ENCODE data around the gene ZNF335.

The ZNF335 gene

GRCh38 chr20:45948742-45949541 lies 23.1 kb downstream of the ZNF335 start:
- TF ChIP-seq REST (IDR thresholded peaks at IDR 0.05; ENCODE audit: insufficient read depth in 1 of 2, low read depth in 2 of 2, low read length in 2 of 2), result no peak

GRCh38 chr20:45948261-45948733 lies 23.7 kb downstream of the ZNF335 start:
- TF ChIP-seq REST (IDR thresholded peaks at IDR 0.05; ENCODE audit: insufficient read depth in 1 of 2, low read depth in 2 of 2, low read length in 2 of 2) (no peak), FOXP2 (optimal IDR thresholded peaks at IDR 0.05; ENCODE audit: borderline replicate concordance, extremely low read depth, extremely low read length, insufficient read depth) (no peak)

DNA sequence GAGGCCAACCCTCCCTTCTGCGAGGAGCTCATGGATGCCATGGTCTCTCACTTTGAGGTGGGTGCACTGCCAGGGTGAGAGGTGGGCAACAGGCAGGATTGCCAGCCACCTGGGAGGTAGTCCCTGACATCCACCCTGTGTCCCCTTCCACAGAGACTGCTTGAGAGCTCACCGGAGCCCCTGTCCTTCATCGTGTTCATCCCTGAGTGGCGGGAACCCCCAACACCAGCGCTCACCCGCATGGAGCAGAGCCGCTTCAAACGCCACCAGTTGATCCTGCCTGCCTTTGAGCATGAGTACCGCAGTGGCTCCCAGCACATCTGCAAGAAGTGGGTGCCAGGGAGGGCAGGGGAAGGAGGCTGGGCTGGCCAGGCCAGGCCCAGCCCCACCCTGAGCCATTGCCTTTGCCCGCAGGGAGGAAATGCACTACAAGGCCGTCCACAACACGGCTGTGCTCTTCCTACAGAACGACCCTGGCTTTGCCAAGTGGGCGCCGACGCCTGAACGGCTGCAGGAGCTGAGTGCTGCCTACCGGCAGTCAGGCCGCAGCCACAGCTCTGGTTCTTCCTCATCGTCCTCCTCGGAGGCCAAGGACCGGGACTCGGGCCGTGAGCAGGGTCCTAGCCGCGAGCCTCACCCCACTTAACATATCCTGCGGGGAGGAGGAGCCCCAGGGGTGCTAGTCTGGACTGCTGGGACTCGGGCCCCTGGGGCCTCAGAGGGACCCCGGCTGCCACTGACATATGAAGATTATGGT lies 24.7 kb downstream of the ZNF335 start:
- TF ChIP-seq SIN3A (IDR thresholded peaks at IDR 0.05; ENCODE audit: borderline replicate concordance, insufficient read depth, low read length) (no peak), TAF1 (IDR thresholded peaks at IDR 0.05; ENCODE audit: borderline replicate concordance, insufficient read depth, low read length) (no peak), REST (IDR thresholded peaks at IDR 0.05; ENCODE audit: insufficient read depth in 1 of 2, low read depth in 2 of 2, low read length in 2 of 2) (no peak), POLR2AphosphoS5 (IDR thresholded peaks at IDR 0.05; ENCODE audit: low read depth, low read length) (no peak), FOXP2 (optimal IDR thresholded peaks at IDR 0.05; ENCODE audit: borderline replicate concordance, extremely low read depth, extremely low read length, insufficient read depth) (no peak)

- TF ChIP-seq SIN3A (IDR thresholded peaks at IDR 0.05; ENCODE audit: borderline replicate concordance, insufficient read depth, low read length), result no peak
- no peak for TF ChIP-seq REST (IDR thresholded peaks at IDR 0.05; ENCODE audit: insufficient read depth in 1 of 2, low read depth in 2 of 2, low read length in 2 of 2)
- no peak for TF ChIP-seq FOXP2 (optimal IDR thresholded peaks at IDR 0.05; ENCODE audit: borderline replicate concordance, extremely low read depth, extremely low read length, insufficient read depth)
- TF ChIP-seq POLR2AphosphoS5 (IDR thresholded peaks at IDR 0.05; ENCODE audit: low read depth, low read length), result no peak
Measured at GRCh38 chr20:45946149-45946970, 25.6 kb downstream of the ZNF335 start.
